Kidney epithelial cell (primary cell): ENCODE measurements around the gene RABIF. TPM values are rescaled to one million over a fixed set of nuclear protein-coding genes. Genes with fewer than 3 reads are reported as not detected.
A peak's percentile ranks its signal among the peaks of the same experiment; 100 is the strongest.

Experiments
- DNase-seq: peaks from one replicate; pipeline ENCODE4 v3.0.0-alpha.2; 2010; ENCODE audit warnings: low read depth
- H3K27me3 ChIP-seq: 2 replicates; pipeline ENCODE4 v1.6.0; 2011; ENCODE audit warnings: low read length; ENCODE audit not compliant: control insufficient read depth, insufficient read depth
- H3K36me3 ChIP-seq: 2 replicates; pipeline ENCODE4 v1.5.1; 2011; ENCODE audit warnings: low read length; ENCODE audit not compliant: control insufficient read depth, insufficient read depth
- H3K4me3 ChIP-seq: 2 replicates; pipeline ENCODE4 v1.5.1; 2011; ENCODE audit warnings: low read depth, mild to moderate bottlenecking, control low read depth, low read length
- CTCF ChIP-seq: IDR thresholded peaks from 2 replicates; pipeline ENCODE4 v1.5.1; 2011; ENCODE audit warnings: mild to moderate bottlenecking, moderate library complexity, low read length, control low read depth, inconsistent platforms; ENCODE audit not compliant: insufficient read depth, poor library complexity, severe bottlenecking
- total RNA-seq: library from RNA; depleted of rRNA; stranded (reverse); fragments of >200 nt; gene quantifications from 2 replicates; pipeline ENCODE4 v1.2.3, GENCODE V29; 2015

Gene RABIF
- total RNA-seq, 1 donor from 2014 or later, result 7.0 TPM

- no peak for TF ChIP-seq CTCF
- H3K36me3 ChIP-seq, result no peaks in the 10 kb centered on the region
- no peaks in the 10 kb centered on the region for H3K27me3 ChIP-seq
- no peak for DNase-seq
- no peak overlapping the region for H3K4me3 ChIP-seq
Observed at GRCh38 chr1:202857136-202857610, 31.8 kb downstream of the RABIF start.

- Histone ChIP-seq H3K4me3 (no peak overlapping the region), H3K36me3 (no peaks in the 10 kb centered on the region), H3K27me3 (no peaks in the 10 kb centered on the region)
- DNase-seq, result no peak
- no peak for TF ChIP-seq CTCF
Observed at GRCh38 chr1:202856014-202856413, 32.9 kb downstream of the RABIF start.

- TF ChIP-seq CTCF, result no peak
Observed at GRCh38 chr1:202854787-202855186, 34.2 kb downstream of the RABIF start.

GRCh38 chr1:202852163-202852904 lies 36.6 kb downstream of the RABIF start:
- Histone ChIP-seq H3K36me3 (no peaks in the 10 kb centered on the region), H3K27me3 (no peaks in the 10 kb centered on the region), H3K4me3 (no peak overlapping the region)
- TF ChIP-seq CTCF, result peak; percentile 65
- no peak for DNase-seq

More at GRCh38 chr1:202854787-202855186, 34.2 kb downstream of the RABIF start:
- Histone ChIP-seq H3K4me3 (no peak overlapping the region), H3K36me3 (no peaks in the 10 kb centered on the region), H3K27me3 (no peaks in the 10 kb centered on the region)
- no peak for DNase-seq

GRCh38 chr1:202850593-202851362 lies 38.2 kb downstream of the RABIF start:
- no peak for TF ChIP-seq CTCF
- Histone ChIP-seq H3K36me3 (no peaks in the 10 kb centered on the region), H3K27me3 (no peaks in the 10 kb centered on the region), H3K4me3 (no peak overlapping the region)
- no peak for DNase-seq
